ENCODE data around the gene STAT6.
A peak's percentile ranks its signal among the peaks of the same experiment; 100 is the strongest.
"Not testable (repeated sequence)": the region's sequence is repeated elsewhere in the genome, so short reads cannot be mapped to it uniquely, and the experiment has no call there.

STAT6 gene

DNA sequence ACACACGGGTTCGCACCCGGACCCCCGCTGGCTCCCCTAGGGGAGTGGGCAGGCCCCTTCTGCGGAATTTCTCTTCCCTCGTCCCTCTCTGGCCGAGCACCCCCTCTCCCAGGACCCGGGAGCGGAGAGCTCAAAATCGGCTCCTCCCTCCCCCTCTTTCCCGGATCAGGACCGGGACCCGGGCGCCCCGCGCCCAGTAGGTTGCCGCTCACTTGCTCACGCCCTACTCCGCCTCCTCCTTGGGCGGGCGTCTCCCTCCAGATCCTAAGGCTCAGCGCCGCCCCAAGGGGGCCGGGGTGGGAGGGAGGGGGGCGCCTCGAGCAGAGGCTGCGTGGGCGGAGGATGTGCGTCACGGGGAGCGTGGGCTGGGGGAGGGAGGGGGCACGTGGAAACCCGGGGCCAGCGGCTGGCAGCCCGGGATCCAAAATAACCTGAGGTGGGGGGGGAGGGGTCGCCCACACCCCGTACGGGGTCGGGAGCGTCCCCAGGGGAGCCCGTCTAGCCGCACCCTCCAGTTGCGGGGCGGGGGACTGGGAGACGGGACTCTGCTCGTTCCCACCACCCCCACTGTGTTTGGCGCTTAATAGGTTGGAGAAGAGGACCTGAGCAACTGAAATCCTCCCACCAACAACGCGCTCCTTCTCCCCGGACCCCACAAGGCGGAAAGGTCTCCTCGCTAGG lies 24.0 kb downstream of the STAT6 start:
- DNase-seq, result peak; percentile 94

DNA sequence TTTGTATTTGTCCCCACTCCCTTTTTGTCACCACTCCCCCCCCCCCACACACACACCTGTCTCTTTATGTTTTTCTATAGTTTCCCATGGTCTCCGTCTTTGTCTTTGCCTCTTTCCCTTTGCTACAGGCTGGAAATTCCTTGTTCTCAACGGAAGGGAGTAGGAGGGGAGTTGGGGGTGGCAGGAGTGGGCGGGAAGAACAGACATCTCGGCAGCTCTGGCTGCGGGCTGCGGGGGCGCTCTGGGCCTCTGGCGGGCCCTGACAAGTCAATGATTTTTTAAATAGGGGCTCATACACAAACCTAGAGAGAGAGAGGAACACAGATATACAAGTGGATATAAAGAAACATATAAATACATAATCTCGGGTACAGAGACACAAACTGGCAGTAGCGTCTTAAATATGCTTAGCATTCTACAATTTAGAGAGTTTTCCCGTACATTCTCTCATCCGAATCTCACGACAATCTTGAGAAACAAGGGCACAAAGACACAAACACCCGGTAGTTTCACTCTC lies 24.6 kb downstream of the STAT6 start:
- peak; percentile 45 for DNase-seq

DNA sequence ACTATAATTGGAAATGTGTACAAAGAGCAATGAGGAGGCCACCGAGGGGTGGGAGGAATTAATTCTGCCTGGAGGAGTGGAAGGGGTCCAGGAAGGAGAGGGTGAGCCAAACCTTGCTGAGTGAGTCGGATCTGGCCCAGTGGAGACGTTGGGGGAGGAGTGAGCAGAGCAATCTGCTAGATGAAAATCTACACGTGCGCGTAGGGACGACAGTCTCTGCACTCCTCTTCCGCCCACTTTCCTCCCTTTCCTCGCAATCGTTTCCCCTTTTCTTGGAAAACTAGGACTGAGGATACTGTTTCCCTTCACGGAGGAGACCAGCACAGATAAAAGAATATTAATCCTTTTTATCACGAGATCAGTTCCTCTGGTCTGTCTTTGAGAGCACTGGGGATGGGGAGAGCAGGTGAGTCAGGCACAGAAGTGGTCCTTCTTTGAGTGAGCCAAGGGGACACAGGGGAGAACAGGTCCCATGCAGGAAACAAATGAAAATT lies 25.1 kb downstream of the STAT6 start:
- DNase-seq, result no peak

DNA sequence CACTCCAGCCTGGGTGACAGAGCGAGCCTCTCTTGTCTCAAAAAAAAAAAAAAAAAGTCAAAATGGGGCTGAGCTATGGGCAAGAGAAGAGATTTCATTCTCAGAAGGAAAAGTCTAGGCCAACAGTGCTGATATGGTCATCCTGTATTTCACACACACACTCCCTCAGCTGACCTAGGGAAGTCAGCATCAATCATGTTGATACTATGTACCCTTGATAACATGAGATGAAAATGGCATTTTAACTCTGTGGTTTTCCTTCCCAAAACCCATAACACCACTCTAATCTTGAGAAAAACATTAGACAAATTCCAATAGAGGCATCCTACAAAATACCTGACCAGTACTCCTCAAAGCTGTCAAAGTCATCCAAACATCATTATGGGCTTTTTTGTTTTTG lies 30.3 kb downstream of the STAT6 start:
- DNase-seq, result no peak

DNA sequence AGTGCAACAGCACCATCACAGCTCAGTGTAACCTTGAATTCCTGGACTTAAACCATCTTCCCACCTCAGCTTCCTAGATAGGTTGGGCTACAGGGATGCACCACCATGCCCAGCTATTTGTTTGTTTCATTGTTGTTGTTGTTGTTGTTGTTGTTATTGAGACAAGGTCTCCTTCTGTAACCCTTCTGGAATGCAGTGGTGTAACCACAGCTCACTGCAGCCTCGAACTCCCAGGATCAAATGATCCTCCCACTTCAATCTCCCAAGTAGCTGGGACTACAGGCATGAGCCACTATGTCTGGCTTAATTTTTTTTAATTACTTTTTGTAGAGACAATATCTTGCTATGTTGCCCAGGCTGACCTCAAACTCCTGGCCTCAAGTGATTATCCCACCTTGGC lies 31.3 kb downstream of the STAT6 start:
- no peak for DNase-seq

DNA sequence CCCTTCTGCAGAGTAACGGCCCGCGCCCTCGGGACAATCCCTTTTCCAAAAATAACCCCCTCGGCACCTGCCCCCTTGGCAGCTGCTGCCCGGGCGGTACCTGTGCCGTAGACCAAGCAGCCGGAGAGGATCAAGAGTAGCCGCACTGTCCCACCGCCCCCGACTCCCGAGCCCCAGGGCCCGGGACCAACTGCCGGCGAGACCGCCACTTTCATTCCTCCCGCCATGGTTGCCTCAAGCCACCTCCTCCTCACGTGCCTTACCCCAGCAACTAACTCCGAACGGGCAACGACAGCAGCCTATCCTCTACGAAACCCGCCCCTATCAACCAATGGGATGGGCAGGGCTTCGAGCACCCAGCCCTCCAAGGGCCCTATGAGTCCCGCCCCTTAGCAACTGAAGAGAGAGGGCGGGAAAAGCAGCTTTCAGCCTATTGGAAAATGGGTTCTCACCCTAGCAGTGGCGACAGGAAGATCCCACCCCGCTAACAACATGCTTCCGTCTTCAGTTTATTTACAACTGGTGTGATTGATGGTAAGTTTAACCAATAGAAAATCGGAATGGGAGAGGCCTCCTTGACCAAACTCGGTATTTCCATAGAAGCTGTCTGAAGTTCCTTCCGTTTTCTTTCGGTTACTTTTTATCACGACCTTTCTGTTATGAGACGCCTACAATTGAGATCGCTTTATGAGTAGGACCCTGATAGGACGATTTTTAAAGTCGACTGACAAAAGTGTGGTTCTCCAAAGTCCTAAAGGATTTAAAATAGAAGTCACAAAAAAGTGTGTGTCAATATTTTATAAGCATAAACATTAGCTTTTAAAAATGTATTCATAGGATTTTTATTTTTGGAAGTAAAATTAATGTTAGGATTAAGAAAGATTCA lies 32.4 kb downstream of the STAT6 start, which contains the start of gene NEMP1:
Gene NEMP1, minus strand, starts transcription at position 273 of the 886 bp plus-strand sequence. Its CDS starts 46 bp downstream, at position 227.
- DNase-seq, result peak; percentile 87

DNA sequence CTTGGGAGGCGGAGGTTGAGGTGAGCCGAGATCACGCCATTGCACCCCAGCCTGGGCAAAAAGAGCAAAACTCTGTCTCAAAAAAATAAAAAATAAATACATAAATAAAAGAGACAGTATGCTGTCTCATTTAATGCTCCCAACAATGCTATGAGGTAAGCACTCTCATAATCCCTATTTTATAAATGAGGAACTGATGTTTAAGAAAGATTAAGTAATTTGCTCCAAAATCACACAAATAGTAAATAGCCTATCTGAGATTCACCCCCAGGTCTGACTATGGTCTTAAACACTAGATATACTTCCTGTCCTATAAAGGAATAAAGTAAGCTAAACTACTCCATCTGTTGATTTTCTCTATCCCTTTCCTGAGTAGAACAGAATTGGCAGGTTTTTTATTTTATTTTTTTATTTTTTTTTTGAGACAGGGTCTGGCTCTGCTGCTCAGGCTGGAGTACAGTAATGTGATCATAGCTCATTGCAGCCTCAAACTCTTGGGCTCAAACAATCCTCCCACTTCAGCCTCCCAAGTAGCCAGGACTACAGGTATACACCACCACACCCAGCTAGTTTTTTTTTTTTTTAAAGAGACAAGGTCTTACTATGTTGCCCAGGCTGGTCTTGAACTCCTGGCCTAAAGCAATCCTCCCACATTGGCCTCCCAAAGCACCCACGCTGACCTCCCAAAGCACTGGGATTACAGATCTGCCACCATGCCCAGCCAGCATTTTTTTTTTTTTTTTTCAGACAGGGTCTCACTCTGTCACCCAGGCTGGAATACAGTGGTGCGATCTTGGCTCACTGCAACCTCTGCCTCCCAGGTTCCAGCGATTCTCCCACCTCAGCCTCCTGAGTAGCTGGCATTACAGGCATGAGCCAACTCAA lies 37.4 kb downstream of the STAT6 start:
- not testable (repeated sequence) for DNase-seq

DNA sequence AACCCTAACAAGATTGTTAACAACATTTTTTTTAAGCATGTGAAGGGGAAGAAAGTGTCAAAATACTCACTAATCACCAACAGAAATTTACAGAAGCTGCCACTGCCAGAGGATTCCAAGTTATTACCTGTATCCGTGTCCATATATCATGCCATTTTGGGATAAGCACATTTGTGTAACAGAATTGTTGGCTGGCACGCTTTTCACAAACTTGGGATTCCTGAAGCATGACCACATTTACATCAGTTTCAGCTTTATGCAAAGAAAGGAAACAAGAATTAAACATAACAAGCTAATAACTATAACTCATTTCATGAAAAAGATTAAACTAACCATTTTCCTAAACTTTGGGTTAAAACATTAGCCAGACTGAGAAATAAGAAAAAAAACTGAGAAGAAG lies 38.5 kb downstream of the STAT6 start:
- no peak for DNase-seq

DNA sequence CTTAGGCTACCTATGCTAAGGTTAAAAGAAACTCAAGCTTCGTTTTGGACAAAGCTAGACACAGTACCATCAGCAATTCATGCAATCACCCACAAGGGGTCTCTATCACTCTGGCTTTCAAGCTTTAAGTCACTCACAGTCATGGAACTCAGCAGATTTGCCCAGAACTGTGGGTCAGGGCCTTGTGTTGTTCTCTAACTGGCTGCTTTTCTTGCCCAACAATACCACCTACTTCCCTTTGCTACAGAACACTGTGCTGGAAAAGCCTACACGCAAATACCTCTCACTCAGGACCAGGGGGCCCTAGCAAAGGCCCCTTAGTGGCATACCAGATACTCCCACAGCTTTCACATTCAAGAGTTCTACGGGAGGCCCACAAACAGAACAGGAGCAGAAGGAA lies 41.6 kb downstream of the STAT6 start:
- DNase-seq, result peak; percentile 48

DNA sequence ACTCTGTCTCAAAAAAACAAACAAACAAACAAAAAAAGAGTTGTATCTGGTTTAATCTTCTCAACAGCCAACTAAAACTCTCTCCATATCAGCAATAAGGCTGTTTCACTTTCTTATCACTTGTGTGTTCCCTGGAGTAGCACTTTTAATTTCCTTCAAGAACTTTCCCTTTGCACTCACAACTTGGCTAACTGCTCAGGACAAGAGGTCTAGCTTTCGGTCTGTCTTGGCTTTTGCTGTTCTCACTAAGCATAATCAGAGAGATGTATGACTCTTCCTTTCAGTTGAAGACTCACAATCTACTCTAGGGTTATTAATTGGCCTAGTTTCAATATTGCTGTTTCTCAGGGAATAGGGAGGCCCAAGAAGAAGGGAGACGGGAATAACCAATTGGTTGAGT lies 44.9 kb downstream of the STAT6 start:
- no peak for DNase-seq

DNA sequence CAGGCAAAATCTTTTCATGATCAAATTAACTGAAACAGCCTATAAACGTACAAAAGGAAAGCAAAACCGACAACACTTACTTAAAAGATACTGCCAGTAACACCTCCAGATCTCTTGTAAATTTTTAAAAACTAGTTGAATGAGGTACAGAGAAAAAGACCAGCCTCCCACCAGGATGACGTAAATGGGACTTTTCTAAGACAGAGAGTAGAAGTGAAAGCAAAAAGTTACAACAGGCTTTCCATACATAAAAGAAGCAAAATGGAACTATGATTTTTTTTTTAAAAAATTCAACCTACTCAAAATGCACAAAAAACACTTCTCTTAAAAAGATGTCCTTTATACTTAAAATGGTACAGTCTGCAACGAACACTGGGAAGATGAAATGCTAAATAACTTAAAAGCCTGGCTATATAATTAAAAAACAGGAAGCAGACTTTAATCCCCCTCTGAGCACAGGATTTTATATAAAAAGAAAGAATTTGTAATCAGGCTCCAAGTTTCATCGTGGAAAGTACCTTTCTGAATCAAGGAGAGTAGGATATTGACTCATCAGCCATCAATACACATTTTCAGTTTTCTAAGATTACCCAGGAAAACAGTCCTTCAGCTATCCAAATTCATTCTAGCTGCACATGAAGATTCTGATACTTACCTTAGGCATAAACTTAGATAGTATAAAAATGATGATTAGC lies 47.0 kb downstream of the STAT6 start:
- peak; percentile 38 for DNase-seq

DNA sequence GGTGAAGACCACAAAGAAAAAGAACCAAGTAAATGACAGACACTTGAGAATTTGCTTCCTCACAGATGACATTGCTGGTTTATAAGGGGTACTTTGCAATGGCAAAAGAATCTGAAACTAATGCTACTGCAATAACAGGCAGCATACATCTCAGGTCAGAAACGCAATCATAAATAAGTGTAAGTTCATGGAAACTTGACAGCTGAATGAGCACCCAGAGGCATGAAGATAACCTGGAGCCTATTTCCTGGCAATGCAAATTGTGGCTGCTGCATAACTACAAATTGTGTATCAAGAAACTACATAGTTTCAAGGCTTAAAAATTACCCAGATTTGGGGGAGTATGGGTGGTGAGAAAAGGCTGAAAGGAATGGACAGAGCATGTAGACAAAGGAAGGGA lies 52.7 kb downstream of the STAT6 start:
- DNase-seq, result no peak

DNA sequence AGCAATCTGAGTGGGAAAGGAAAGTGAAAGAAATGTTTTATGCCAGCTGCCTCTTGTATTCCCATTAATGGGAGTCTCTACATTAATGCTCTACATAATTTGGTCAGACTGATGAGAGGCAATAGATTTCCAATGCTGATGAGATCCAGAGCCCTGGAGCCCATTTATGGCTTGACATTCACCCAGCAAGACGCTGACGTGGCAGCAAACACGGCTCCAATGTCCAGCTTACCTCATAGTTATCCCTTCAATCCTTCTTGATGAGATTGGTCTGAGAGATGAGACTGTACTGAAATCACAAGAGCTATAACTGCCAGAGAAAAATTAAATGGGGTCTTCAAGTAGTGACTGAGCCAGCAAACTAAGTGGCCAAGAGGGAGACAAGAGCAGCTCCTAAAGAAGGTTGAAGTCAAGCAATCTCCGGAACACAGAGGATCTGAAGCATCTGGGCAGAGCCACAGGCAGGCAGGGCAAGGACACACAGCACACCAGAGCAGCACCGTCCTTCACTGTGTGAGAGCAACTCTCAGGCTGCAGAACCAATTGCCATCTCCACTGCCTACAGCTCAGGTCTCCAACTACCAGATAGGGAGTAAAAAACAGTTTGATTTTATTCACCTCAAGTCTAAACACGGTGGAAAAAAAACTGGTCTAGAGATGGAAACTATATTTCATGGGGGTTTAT lies 54.0 kb downstream of the STAT6 start:
- DNase-seq, result no peak

DNA sequence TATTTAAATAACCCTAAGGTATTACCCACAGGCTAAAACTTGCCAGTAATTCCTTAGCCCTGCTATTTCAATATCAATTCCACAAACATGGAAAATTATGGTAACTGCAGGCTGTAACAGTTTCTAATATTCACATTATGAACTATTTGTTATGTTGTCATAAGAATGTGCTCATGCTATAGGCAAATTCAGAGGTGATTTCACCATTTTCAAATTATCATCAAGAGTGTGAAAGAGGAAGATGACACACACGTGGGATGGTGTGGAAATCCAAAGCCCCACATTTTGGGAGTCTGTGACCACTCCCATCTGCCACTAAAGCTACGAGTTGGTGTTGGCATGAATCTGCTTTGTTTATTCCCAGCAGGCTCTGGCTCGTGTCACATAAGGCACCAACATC lies 55.3 kb downstream of the STAT6 start:
- DNase-seq, result no peak

DNA sequence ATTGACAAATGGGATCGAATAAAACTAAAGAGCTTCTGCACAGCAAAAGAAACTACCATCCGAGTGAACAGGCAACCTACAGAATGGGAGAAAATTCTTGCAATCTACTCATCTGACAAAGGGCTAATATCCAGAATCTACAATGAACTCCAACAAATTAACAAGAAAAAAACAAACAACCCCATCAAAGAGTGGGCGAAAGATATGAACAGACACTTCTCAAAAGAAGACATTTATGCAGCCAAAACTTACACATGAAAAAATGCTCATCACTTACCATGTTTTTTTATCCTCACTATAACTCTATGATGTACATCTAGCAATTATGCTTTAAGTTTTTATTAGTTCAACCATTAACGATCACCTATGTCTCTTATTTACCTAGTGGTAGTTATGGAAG lies 57.3 kb downstream of the STAT6 start:
- not testable (repeated sequence) for DNase-seq

DNA sequence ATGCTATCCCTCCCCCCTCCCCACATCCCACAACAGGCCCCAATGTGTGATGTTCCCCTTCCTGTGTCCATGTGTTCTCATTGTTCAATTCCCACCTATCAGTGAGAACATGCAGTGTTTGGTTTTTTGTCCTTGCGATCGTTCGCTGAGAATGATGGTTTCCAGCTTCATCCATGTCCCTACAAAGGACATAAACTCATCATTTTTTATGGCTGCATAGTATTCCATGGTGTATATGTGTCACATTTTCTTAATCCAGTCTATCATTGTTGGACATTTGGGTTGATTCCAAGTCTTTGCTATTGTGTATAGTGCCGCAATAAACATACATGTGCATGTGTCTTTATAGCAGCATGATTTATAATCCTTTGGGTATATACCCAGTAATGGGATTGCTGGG lies 58.0 kb downstream of the STAT6 start:
- DNase-seq, result not testable (repeated sequence)

DNA sequence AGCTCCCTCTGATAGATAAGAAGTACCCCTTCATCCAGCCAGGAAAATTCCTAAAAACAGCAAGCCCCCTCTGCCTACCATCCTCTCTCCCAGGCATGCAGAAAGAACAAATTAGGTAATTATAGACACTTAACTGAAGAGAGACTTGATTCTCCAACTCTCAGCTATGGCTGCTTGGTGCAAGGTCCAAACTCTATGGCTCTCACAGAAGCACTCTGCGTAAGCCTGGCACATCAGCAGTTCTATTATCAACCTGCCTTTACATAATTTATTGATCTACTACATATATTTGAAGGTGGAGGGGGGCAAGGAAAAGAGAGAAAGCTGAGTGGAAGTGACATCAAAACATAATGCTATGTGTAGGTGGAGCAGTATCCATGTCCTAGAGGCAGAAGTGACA lies 60.2 kb downstream of the STAT6 start:
- DNase-seq, result no peak

DNA sequence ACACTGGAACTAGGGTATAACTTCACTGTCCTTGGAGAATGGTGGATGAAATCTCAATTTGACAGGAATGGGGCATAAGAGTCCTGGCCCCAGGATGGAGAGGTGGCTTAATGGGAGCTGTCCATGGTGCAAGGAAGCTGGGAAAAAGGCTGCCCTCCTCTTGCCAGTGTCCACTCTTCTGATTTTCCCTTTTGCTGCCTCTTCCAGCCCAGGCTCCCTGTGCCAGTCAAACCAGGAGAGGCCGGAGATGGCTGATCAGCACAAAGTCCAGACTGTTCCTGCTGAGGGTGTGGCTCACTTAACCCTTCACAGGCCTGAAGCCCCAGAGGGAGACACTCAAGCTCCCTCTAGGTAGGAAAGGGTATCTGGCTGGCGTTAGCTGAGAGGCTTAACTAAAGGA lies 61.3 kb downstream of the STAT6 start, which contains the start of gene MYO1A:
Gene MYO1A, minus strand, starts transcription at position 240 of the 400 bp plus-strand sequence. CDS start 1,806 bp downstream, outside the sequence.
- no peak for DNase-seq

DNA sequence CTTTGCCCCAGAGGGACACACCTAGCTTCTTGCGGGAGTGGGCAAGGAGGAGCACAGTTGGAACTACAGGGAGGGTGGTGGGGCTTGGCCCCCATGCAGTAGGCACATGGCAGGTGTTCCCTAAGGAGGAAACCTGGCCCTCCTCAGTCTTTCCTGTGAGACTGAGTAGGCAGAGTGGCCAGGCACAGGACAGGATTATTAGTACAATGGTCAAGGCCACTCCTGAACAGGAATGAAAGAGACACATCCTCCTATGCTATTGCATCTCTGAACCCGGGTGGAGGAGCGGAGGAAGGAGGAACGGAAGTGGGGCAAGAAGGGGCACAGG lies 62.1 kb downstream of the STAT6 start:
- no peak for DNase-seq

DNA sequence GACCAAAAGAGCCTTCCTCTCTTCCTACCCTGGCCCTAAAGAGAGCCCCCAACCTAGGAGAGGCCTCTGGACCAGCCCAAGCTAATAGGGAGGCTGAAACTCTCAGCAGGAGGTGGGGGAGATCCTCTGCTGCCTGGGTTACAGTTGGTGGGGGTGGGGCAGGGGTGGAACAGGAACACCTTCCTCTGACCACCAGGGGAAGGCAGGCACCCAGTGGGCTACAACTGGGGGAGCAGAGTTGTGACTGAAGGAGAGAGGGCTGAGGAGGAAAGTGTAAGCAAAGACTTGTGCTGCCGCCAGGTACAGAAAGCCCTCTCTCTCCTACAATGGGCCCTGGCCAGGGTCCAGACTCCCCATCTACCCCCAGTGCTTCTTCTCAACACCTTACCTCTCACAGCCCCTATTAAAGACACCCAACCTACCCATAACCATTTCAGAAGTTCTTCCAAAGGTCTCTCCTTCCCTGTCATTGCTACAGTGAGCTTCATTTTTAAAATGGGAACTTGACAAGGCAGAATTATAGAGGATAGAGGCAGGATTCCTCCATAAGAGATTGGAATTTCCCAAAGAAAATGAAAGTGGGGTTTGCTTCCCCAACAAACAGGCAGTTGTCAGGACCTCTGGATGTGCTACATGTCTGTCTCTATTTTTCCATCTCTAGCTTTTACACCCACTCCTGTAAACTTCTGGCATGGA lies 62.6 kb downstream of the STAT6 start:
- no peak for DNase-seq

DNA sequence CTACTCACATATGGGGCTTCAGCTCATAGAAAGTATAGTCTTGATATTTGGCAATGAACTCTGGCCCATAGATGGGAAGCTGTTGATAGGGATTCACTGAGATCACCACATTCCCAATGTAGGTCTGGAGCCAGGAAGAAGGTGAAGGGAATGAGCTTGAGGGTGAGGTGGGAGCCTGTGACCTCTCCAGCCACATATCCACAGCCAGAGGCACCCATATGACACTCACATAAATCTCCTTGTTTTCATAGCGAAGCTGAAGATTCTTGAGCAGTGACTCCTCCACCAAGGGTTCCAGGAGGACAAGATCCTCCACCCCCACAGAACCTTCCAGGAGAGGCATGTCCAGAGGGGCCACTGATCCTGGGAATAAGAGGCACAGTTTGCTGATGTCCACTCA lies 63.2 kb downstream of the STAT6 start:
- DNase-seq, result no peak
